Raji (cell line): ENCODE results near the gene ADAMTSL2.

Source experiments
- POLR2A ChIP-seq: IDR thresholded peaks from 2 replicates; pipeline ENCODE4 v1.6.1; 2011; ENCODE audit warnings: low read depth, low read length, control low read depth; ENCODE audit not compliant: insufficient read depth

Gene ADAMTSL2

GRCh38 chr9:133614056-133614455 is 79.6 kb downstream of the ADAMTSL2 start:
- no peak for TF ChIP-seq POLR2A

DNA sequence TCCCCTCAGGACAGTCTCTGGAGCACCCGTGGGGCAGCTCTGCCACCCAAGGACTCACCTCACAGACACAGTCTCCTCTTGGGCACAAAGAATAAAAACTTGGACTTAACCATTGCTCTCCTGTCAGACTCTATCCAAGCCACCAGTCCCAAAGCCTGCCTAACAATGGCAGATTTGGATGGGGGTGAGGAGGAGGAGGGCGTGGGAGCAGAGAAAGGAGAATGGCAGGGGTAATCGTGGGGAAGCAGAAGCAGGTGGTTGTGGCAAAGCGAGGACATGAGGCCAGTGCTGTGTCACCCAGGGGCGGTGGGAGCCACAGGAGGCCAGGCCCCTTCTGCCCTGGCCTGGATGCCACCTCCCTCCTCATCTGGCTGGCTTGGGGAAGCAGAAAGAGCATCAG is 80.2 kb downstream of the ADAMTSL2 start:
- no peak for TF ChIP-seq POLR2A

GRCh38 chr9:133615186-133615585 is 80.7 kb downstream of the ADAMTSL2 start:
- no peak for TF ChIP-seq POLR2A

DNA sequence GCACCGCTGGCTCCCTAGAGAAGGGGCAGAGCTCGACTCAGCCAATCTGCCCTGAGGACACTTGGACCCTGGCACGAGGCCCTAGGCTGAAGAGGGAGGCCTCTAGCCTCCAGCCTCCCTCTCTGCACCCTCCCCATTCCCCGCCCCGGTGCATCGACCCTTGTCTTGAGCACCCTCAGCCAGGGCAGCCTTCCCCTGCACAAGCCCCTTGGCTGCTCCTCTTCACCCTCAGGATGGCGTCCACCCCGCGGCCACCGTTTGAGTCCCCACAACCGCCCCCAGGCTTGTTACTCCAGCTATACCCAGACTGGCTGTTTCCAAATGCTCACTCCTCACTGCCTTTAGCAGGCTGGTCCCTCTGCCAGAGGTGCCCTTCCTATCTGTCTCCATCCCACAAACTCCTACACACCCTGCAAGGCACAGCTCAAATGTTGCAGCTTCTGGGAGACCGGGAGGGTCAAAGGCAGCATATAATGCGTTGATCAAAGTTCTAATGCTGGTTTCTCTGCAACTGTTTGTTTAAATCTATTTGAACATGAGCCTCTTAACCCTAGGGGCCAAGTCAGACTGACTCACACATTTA is 81.2 kb downstream of the ADAMTSL2 start:
- TF ChIP-seq POLR2A: no peak

- TF ChIP-seq POLR2A: no peak
These were observed 82.3 kb downstream of the ADAMTSL2 start for GRCh38 chr9:133616643-133617405.

DNA sequence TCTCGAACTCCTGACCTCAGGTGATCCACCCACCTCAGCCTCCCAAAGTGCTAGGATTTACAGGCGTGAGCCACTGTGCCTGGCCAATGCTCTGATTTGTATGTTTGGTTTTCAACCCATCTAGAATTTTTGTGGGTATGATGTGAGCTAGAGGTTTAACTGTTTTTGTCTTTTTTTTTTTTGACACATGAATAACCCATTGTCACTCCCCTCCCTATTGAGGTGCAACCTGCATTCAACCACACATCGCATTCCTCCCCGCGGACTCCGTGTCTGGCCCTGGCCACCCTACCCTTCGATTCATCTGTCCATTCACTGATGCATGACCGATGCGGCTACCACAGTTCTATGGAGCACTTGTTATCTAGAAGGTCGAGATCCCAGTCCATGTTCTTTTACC is 84.2 kb downstream of the ADAMTSL2 start:
- TF ChIP-seq POLR2A: no peak

GRCh38 chr9:133619791-133620190 is 85.3 kb downstream of the ADAMTSL2 start:
- no peak for TF ChIP-seq POLR2A

GRCh38 chr9:133621725-133622267 is 87.3 kb downstream of the ADAMTSL2 start:
- TF ChIP-seq POLR2A: no peak

GRCh38 chr9:133622555-133622954 is 88.1 kb downstream of the ADAMTSL2 start:
- no peak for TF ChIP-seq POLR2A
